IMR-90 (cell line): Measurements from ENCODE around the gene RANBP2. TPM values are rescaled to one million over a fixed set of nuclear protein-coding genes. Genes with fewer than 3 reads are reported as not detected.
"Not testable (repeated sequence)": the region's sequence is repeated elsewhere in the genome, so short reads cannot be mapped to it uniquely, and the experiment has no call there.

ENCODE experiments used
- ATAC-seq: fragments of 200-7000 bp; cut with Tn5 transposase; 2 replicates; pipeline ENCODE4 v1.9.1; 2020; ENCODE audit warnings: low read depth, mild to moderate bottlenecking, moderate library complexity
- BruUV-seq: library from RNA; stranded (reverse); fragments of 400-500 nt; replicated peaks from 2 replicates; lab custom pipeline; 2021; lab: Mats Ljungman, UMichigan
- CTCF ChIA-PET: fragments of 300-600 bp; formaldehyde crosslinking; extraction: SDS; loops from one replicate; lab custom pipeline; 2021; ENCODE audit warnings: antibody characterized with exemption; lab: Yijun Ruan, JAX
- POLR2A ChIA-PET: fragments of 300-600 bp; sonication (Branson Sonifier 250); formaldehyde crosslinking; loops from one replicate; lab custom pipeline; 2022; ENCODE audit warnings: antibody characterized with exemption; ENCODE audit not compliant: unreplicated experiment; lab: Charles Lee
- DNase-seq: peaks from one replicate; pipeline ENCODE4 v3.0.0; 2013
- H2AFZ ChIP-seq: replicated peaks from 2 replicates; pipeline ENCODE3; 2013; ENCODE audit warnings: low read length, mild to moderate bottlenecking; ENCODE audit not compliant: poor library complexity
- H2AK5ac ChIP-seq: 2 replicates; pipeline ENCODE4 v1.6.1; 2013; ENCODE audit warnings: low read depth, low read length, inconsistent platforms
- H2AK9ac ChIP-seq: replicated peaks from 2 replicates; pipeline ENCODE3; 2013; ENCODE audit warnings: mild to moderate bottlenecking, low read depth, low read length, moderate library complexity; ENCODE audit not compliant: poor library complexity
- H2BK120ac ChIP-seq: 2 replicates; pipeline ENCODE4 v1.6.1; 2013; ENCODE audit warnings: low read depth, low read length, inconsistent platforms
- H2BK15ac ChIP-seq: 3 replicates; pipeline ENCODE4 v1.6.1; 2013; ENCODE audit warnings: low read depth, low read length, inconsistent platforms
- H2BK20ac ChIP-seq: 2 replicates; pipeline ENCODE4 v1.6.1; 2013; ENCODE audit warnings: low read depth, mild to moderate bottlenecking, inconsistent platforms, low read length, moderate library complexity
- H2BK5ac ChIP-seq: 2 replicates; pipeline ENCODE4 v1.6.1; 2013; ENCODE audit warnings: mild to moderate bottlenecking, low read depth, low read length, inconsistent platforms; ENCODE audit not compliant: poor library complexity, severe bottlenecking
- H3K14ac ChIP-seq: replicated peaks from 2 replicates; pipeline ENCODE4 v1.6.1; 2013; ENCODE audit warnings: low read depth, low read length, inconsistent platforms
- H3K18ac ChIP-seq: 2 replicates; pipeline ENCODE4 v1.6.1; 2013; ENCODE audit warnings: low read depth, low read length, control low read depth
- H3K23ac ChIP-seq: 2 replicates; pipeline ENCODE4 v1.6.1; 2013; ENCODE audit warnings: low read depth, low read length, inconsistent platforms
- H3K27ac ChIP-seq: 2 replicates; pipeline ENCODE4 v1.5.1; 2013; ENCODE audit warnings: mild to moderate bottlenecking, control low read depth, low read length; ENCODE audit not compliant: insufficient read depth
- H3K27me3 ChIP-seq: 2 replicates; pipeline ENCODE4 v1.6.1; 2013; ENCODE audit warnings: low read length; ENCODE audit not compliant: control insufficient read depth, insufficient read depth
- H3K36me3 ChIP-seq: 2 replicates; pipeline ENCODE4 v1.6.1; 2013; ENCODE audit warnings: low read length, mixed read lengths; ENCODE audit not compliant: control insufficient read depth, insufficient read depth
- H3K4ac ChIP-seq: 2 replicates; pipeline ENCODE4 v1.6.1; 2013; ENCODE audit warnings: low read depth, low read length, inconsistent platforms
- H3K4me1 ChIP-seq: 2 replicates; pipeline ENCODE4 v1.6.1; 2013; ENCODE audit warnings: low read length, mixed read lengths; ENCODE audit not compliant: control insufficient read depth, insufficient read depth
- H3K4me2 ChIP-seq: 2 replicates; pipeline ENCODE4 v1.6.1; 2013; ENCODE audit warnings: low read depth, mild to moderate bottlenecking, control low read depth, low read length, moderate library complexity
- H3K4me3 ChIP-seq: 2 replicates; pipeline ENCODE4 v1.5.1; 2013; ENCODE audit warnings: low read depth, mild to moderate bottlenecking, control low read depth, low read length, moderate library complexity; ENCODE audit not compliant: insufficient read depth
- H3K56ac ChIP-seq: 2 replicates; pipeline ENCODE4 v1.6.1; 2013; ENCODE audit warnings: low read length, inconsistent platforms; ENCODE audit not compliant: insufficient read depth; ENCODE audit errors: extremely low read depth
- H3K79me1 ChIP-seq, 2 experiments: 2 replicates each; pipeline ENCODE4 v1.6.1; 2013; ENCODE audit warnings: low read length in 2 of 2, inconsistent platforms in 1 of 2, low read depth in 1 of 2
- H3K9ac ChIP-seq: 2 replicates; pipeline ENCODE4 v1.6.1; 2013; ENCODE audit warnings: low read depth, low read length, control low read depth
- H3K9me1 ChIP-seq: 2 replicates; pipeline ENCODE4 v1.6.1; 2013; ENCODE audit warnings: low read length, inconsistent platforms; ENCODE audit not compliant: insufficient read depth
- H3K9me3 ChIP-seq: 2 replicates; pipeline ENCODE4 v1.6.1; 2013; ENCODE audit warnings: low read length; ENCODE audit not compliant: control insufficient read depth, insufficient read depth
- H4K20me1 ChIP-seq: 2 replicates; pipeline ENCODE4 v1.6.1; 2013; ENCODE audit warnings: low read length, inconsistent platforms; ENCODE audit not compliant: insufficient read depth
- H4K5ac ChIP-seq: 2 replicates; pipeline ENCODE4 v1.6.1; 2013; ENCODE audit warnings: mild to moderate bottlenecking, low read depth, low read length, control low read depth
- H4K8ac ChIP-seq, 2 experiments: 2 replicates each; pipeline ENCODE4 v1.6.1; 2013; ENCODE audit warnings: low read depth in 2 of 2, low read length in 2 of 2, control low read depth in 1 of 2, inconsistent platforms in 1 of 2
- H4K91ac ChIP-seq: 2 replicates; pipeline ENCODE4 v1.6.1; 2013; ENCODE audit warnings: low read depth, low read length, inconsistent platforms; ENCODE audit not compliant: insufficient read depth
- BHLHE40 ChIP-seq: fragments of 150-350 bp; IDR thresholded peaks from 2 replicates; pipeline ENCODE4 v1.6.1; 2016; ENCODE audit warnings: mild to moderate bottlenecking, low read depth, low read length
- CEBPB ChIP-seq: IDR thresholded peaks from 2 replicates; pipeline ENCODE4 v1.6.1; 2012; ENCODE audit warnings: low read depth, low read length, improper control_type of control experiment
- CHD1 ChIP-seq: IDR thresholded peaks from 2 replicates; pipeline ENCODE4 v1.6.1; 2012; ENCODE audit warnings: low read depth, low read length, improper control_type of control experiment
- FOS ChIP-seq: fragments of 150-350 bp; IDR thresholded peaks from 2 replicates; pipeline ENCODE4 v1.6.1; 2016; ENCODE audit warnings: low read depth, low read length
- MAFK ChIP-seq: IDR thresholded peaks from 2 replicates; pipeline ENCODE4 v1.6.1; 2012; ENCODE audit warnings: low read depth, low read length, improper control_type of control experiment
- MXI1 ChIP-seq: IDR thresholded peaks from 2 replicates; pipeline ENCODE4 v1.6.1; 2012; ENCODE audit warnings: low read depth, mild to moderate bottlenecking, low read length, moderate library complexity, borderline replicate concordance
- NFE2L2 ChIP-seq: fragments of 150-350 bp; IDR thresholded peaks from 2 replicates; pipeline ENCODE4 v1.6.1; 2016; ENCODE audit warnings: low read depth, mild to moderate bottlenecking, low read length
- POLR2A ChIP-seq: IDR thresholded peaks from 2 replicates; pipeline ENCODE4 v1.6.1; 2012; ENCODE audit warnings: mild to moderate bottlenecking, low read depth, low read length
- RAD21 ChIP-seq: IDR thresholded peaks from 2 replicates; pipeline ENCODE4 v1.6.1; 2012; ENCODE audit warnings: low read length, improper control_type of control experiment
- RCOR1 ChIP-seq: IDR thresholded peaks from 2 replicates; pipeline ENCODE4 v1.6.1; 2012; ENCODE audit warnings: mild to moderate bottlenecking, low read length, improper control_type of control experiment; ENCODE audit not compliant: insufficient replicate concordance
- SMC3 ChIP-seq: fragments of 150-350 bp; IDR thresholded peaks from 2 replicates; pipeline ENCODE4 v1.6.1; 2016; ENCODE audit warnings: low read depth, mild to moderate bottlenecking, antibody characterized with exemption, low read length, moderate library complexity
- WGBS, 2 experiments: methylation state at CpG; one replicate each; pipeline versions ENCODE4 v1.1.5 to v1.1.7; 2013; ENCODE audit warnings: missing lambda C conversion rate in 2 of 2; ENCODE audit not compliant: insufficient read length in 1 of 2; ENCODE audit errors: extremely low coverage in 2 of 2; 5-methylcytosine and 5-hydroxymethylcytosine counted together
- dilution Hi-C: fragments of 300-500 bp; cut with HindIII; formaldehyde crosslinking; loops from one replicate; pipeline ENCODE4 v1.14.3; 2018; ENCODE audit warnings: low sequenced_read_pairs; ENCODE audit not compliant: unreplicated experiment
- in situ Hi-C: fragments of 300-500 bp; cut with MboI; formaldehyde crosslinking; loops from 3 replicates; pipeline ENCODE4 v1.14.3; 2019; ENCODE audit warnings: low sequenced_read_pairs, inconsistent platforms, mixed read lengths
- intact Hi-C: fragments of 100-400 bp; cut with micrococcal nuclease; formaldehyde crosslinking; loops from 2 replicates; pipeline ENCODE4 v1.10.0; 2022
- polyA plus RNA-seq, 3 experiments: library from polyadenylated mRNA; depleted of rRNA; stranded (reverse); fragments of >200 nt; gene quantifications; 2 replicates each; pipeline ENCODE4 v1.2.3, GENCODE V29; 2012; ENCODE audit warnings: low replicate concordance in 1 of 3
- total RNA-seq: library from RNA; depleted of rRNA; stranded (reverse); fragments of >200 nt; gene quantifications from 2 replicates; pipeline ENCODE4 v1.2.3, GENCODE V29; 2012

Gene RANBP2
- total and polyA plus RNA-seq, 2 of the 4 experiments (the other 2 are of a cell fraction) = 9.8 to 64.9 TPM

DNA sequence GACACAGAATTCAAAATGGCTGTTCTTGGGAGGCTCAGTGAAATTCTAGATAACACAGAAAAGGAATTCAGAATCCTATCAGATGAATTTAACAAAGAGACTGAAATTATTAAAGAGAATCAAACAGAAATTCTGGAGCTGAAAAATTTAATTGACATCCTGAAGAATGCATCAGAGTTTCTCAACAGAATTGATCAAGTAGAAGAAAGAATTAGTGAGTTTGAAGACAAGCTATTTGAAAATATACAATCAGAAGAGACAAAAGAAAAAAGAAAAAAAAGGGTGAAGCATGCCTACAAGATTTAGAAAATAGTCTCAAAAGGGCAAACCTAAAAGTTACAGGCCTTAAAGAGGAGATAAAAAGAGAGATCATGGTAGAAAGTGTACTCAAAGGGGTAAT lies 12.0 kb upstream of the RANBP2 start:
- BruUV-seq = no TSS peak
- no peak overlapping the region for H3K23ac ChIP-seq
- H3K56ac ChIP-seq = no peak overlapping the region
- intact Hi-C loops = no loop called here
- H2AK5ac ChIP-seq = no peak overlapping the region
- no peak for DNase-seq
- H3K18ac ChIP-seq = no peak overlapping the region
- no peaks in the 10 kb centered on the region for H3K9me3 ChIP-seq
- H3K27me3 ChIP-seq = no peaks in the 10 kb centered on the region
- H3K9ac ChIP-seq = no peak overlapping the region
- no peak overlapping the region for H2AFZ ChIP-seq
- H3K4ac ChIP-seq = no peak overlapping the region
- no peaks in the 10 kb centered on the region for H3K4me1 ChIP-seq
- H2BK5ac ChIP-seq = no peak overlapping the region
- CTCF ChIA-PET = no interaction called here
- dilution Hi-C loops = no loop called here
- H3K4me2 ChIP-seq = no peak overlapping the region
- H4K20me1 ChIP-seq = no peaks in the 10 kb centered on the region
- H3K4me3 ChIP-seq = no peak overlapping the region
- no peak overlapping the region for H2BK15ac ChIP-seq
- H4K5ac ChIP-seq = no peak overlapping the region
- no peak overlapping the region for H2BK20ac ChIP-seq
- no peak for ATAC-seq
- TF ChIP-seq RCOR1 (no peak), NFE2L2 (no peak), CHD1 (no peak), FOS (no peak), POLR2A (no peak), MXI1 (no peak), SMC3 (no peak), CEBPB (no peak), RAD21 (no peak), MAFK (no peak), BHLHE40 (no peak)
- H3K36me3 ChIP-seq = no peaks in the 10 kb centered on the region
- no peak overlapping the region for H2BK120ac ChIP-seq
- H2AK9ac ChIP-seq = no peak overlapping the region
- H3K79me1 ChIP-seq = no peaks in the 10 kb centered on the region
- no peaks in the 10 kb centered on the region for H3K9me1 ChIP-seq
- no peak overlapping the region for H4K8ac ChIP-seq
- no peak overlapping the region for H3K27ac ChIP-seq
- POLR2A ChIA-PET = interaction anchor here (0.6 kb wide), 1 partner anchor 25 kb away, joined by 5 read pairs; no protein-coding TSS in a partner anchor
- H4K91ac ChIP-seq = no peak overlapping the region
- in situ Hi-C loops = no loop called here
- H3K14ac ChIP-seq = no peak overlapping the region

DNA sequence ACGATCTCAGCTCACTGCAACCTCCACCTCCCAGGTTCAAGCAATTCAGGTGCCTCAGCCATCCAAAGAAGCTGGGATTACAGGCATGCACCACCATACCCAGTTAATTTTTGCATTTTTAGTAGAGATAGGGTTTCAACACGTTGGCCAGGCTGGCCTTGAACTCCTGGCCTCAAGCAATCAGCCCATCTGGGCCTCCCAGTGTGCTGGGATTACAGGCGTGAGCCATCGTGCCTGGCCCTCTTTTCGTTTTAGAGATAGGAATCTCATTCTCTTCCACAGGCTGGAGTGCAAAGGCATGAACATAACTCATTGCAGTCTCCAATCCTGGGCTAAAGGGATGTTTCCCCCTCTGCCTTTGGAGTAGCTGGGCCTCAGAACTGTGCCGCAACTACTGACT lies 2.3 kb upstream of the RANBP2 start:
- H3K23ac ChIP-seq, POLR2A ChIA-PET, DNase-seq, H4K91ac ChIP-seq, H3K4me1 ChIP-seq, H3K9ac ChIP-seq, H3K56ac ChIP-seq, H3K18ac ChIP-seq, H2BK120ac ChIP-seq, H4K5ac ChIP-seq, in situ Hi-C loops, H2BK15ac ChIP-seq, CTCF ChIA-PET, H3K79me1 ChIP-seq, H3K36me3 ChIP-seq, H2AFZ ChIP-seq, H3K4me2 ChIP-seq, H3K4me3 ChIP-seq, H3K4ac ChIP-seq, H3K27ac ChIP-seq, H2AK5ac ChIP-seq, H3K14ac ChIP-seq, H3K9me1 ChIP-seq, H2BK5ac ChIP-seq, H3K27me3 ChIP-seq, dilution Hi-C loops, H2BK20ac ChIP-seq, H2AK9ac ChIP-seq, BruUV-seq, intact Hi-C loops, H4K20me1 ChIP-seq, H3K9me3 ChIP-seq, ATAC-seq: not testable (repeated sequence)
- no CpG with 5 or more reads among the region's 6 CpGs for WGBS, 2 experiments
- 0 out of 4 replicates have a peak overlapping the region, but pooled peaks of 1 of the 2 experiments have one; percentile 49 for H4K8ac ChIP-seq
